Naive thymus-derived CD8-positive, alpha-beta T cell (primary cell): ENCODE data around the gene CAPS. TPM values are rescaled to one million over a fixed set of nuclear protein-coding genes. Genes with fewer than 3 reads are reported as not detected.

Source experiments
- ATAC-seq, 2 donors: fragments of 150-1000 bp; cut with Tn5 transposase in 1 of 2; sonication (Bioruptor Pico), chemical (Tn5 transposase) in 1 of 2; 1 replicate in 1 of 2; 2 replicates in 1 of 2; pipeline ENCODE4 v1.10.0; 2021; ENCODE audit warnings: mild to moderate bottlenecking in 2 of 2, moderate library complexity in 2 of 2
- POLR2A ChIA-PET: fragments of 350-600 bp; sonication (Branson Sonifier 250); formaldehyde crosslinking; loops from one replicate; lab custom pipeline; 2021; ENCODE audit warnings: antibody characterized with exemption; lab: Charles Lee
- DNase-seq, 10 donors: peaks; one replicate each; pipeline versions ENCODE4 v3.0.0 to v3.0.0-alpha.2; 2020 to 2022
- H3K27ac Mint-ChIP-seq, 10 donors: one replicate each; pipeline ENCODE4 v1.8.0; 2020 to 2022; ENCODE audit warnings: mild to moderate bottlenecking in 10 of 10, mixed read lengths in 10 of 10, moderate library complexity in 4 of 10, inconsistent platforms in 1 of 10
- H3K27me3 Mint-ChIP-seq, 5 donors: one replicate each; pipeline ENCODE4 v1.8.0; 2021 to 2022; ENCODE audit warnings: mixed read lengths in 5 of 5
- H3K36me3 Mint-ChIP-seq, 3 donors: one replicate each; pipeline ENCODE4 v1.8.0; 2020 to 2022; ENCODE audit warnings: mixed read lengths in 3 of 3, mild to moderate bottlenecking in 2 of 3, inconsistent platforms in 1 of 3
- H3K4me1 Mint-ChIP-seq, 4 donors: one replicate each; pipeline ENCODE4 v1.8.0; 2021 to 2022; ENCODE audit warnings: mixed read lengths in 4 of 4
- H3K4me3 Mint-ChIP-seq, 10 donors: one replicate each; pipeline ENCODE4 v1.8.0; 2020 to 2022; ENCODE audit warnings: mild to moderate bottlenecking in 10 of 10, mixed read lengths in 10 of 10, moderate library complexity in 6 of 10, inconsistent platforms in 1 of 10
- H3K9me3 Mint-ChIP-seq, 9 donors: one replicate each; pipeline ENCODE4 v1.8.0; 2020 to 2022; ENCODE audit warnings: mixed read lengths in 9 of 9, mild to moderate bottlenecking in 3 of 9, inconsistent platforms in 1 of 9, moderate library complexity in 1 of 9
- polyA plus RNA-seq, 3 donors: library from polyadenylated mRNA; unstranded; fragments of 300-500 nt; fragmentation: Illumina TruSeq; gene quantifications; one replicate each; pipeline ENCODE4 v1.2.3, GENCODE V29; 2021
- total RNA-seq, 8 experiments: library from RNA in 2 of 8; stranded (reverse) in 2 of 8; gene quantifications; one replicate each; pipeline ENCODE4 v1.2.3 and lab custom pipeline; 2021 to 2026

Gene CAPS
- total and polyA plus RNA-seq, 5 experiments from 2014 or later: 1.3 to 58.3 (median 2.8) TPM

GRCh38 chr19:5918463-5919079 lies 4.5 kb downstream of the CAPS start:
- H3K9me3 Mint-ChIP-seq: no peaks in the 10 kb centered on the region
- H3K27me3 Mint-ChIP-seq: no peaks in the 10 kb centered on the region
- H3K4me1 Mint-ChIP-seq: peaks cover 0 to 2% (median 0%) of the 10 kb centered on the region in 4 donors
- POLR2A ChIA-PET: no interaction called here
- peak overlapping the region in 2 of 10 donors; percentile 21 to 24 for H3K27ac Mint-ChIP-seq
- H3K4me3 Mint-ChIP-seq: peak overlapping the region in 1 of 10 donors; percentile 45
- peaks cover 0 to 63% (median 11%) of the 10 kb centered on the region in 3 donors for H3K36me3 Mint-ChIP-seq
- ATAC-seq (no peak), DNase-seq (no peak)

DNA sequence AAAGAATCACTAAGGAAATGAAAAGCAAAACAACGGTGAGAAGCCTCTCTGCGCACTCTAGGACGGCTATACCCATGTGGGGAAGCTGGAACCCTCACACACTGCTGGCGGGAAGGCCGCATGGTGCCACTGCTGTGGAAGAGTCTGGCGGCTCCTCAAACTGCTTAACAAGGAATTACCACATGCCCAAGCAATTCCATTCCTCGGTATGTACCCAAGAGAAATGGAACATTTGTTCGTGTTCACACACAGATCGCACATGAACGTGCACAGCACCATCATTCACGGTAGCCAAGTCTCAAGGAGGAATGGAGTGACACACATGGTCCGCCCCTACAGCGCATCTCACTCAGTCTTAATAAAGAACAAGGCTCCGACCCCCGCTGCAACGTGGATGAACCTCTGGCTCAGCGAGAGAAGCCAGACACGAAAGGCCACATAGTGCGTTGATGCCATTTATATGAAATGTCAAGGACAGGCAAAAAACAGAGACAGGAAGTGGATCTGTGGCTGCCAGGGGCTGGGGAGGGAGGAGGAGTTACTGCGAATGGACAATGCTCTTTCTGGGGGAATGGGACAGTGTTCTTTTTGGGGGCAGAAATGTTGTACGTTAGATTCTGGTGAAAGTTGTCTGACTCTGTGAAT lies 7.6 kb downstream of the CAPS start:
- Mint-ChIP-seq H3K27me3 (no peaks in the 10 kb centered on the region), H3K27ac (peak overlapping the region in 1 of 10 donors; percentile 8), H3K4me1 (peaks cover 0 to 4% (median 1%) of the 10 kb centered on the region in 4 donors), H3K36me3 (peaks cover 0 to 77% (median 16%) of the 10 kb centered on the region in 3 donors), H3K9me3 (no peaks in the 10 kb centered on the region), H3K4me3 (no peak overlapping the region)
- POLR2A ChIA-PET: interaction anchor here (0.5 kb wide), 1 partner anchor 21 kb away, joined by 5 read pairs; no protein-coding TSS in a partner anchor
- no peak for DNase-seq
- ATAC-seq: no peak

- Mint-ChIP-seq H3K36me3 (peaks cover 0 to 77% (median 16%) of the 10 kb centered on the region in 3 donors), H3K9me3 (no peaks in the 10 kb centered on the region), H3K27me3 (no peaks in the 10 kb centered on the region), H3K4me1 (peaks cover 0 to 4% (median 1%) of the 10 kb centered on the region in 4 donors), H3K27ac (no peak overlapping the region), H3K4me3 (no peak overlapping the region)
- ATAC-seq: no peak
- no peak for DNase-seq
- POLR2A ChIA-PET: interaction anchor here (0.5 to 0.7 kb wide), 2 partner anchors 22 to 40 kb away, joined by 3 to 5 read pairs; no protein-coding TSS in a partner anchor
Observed at GRCh38 chr19:5922161-5922545, 8.1 kb downstream of the CAPS start.

DNA sequence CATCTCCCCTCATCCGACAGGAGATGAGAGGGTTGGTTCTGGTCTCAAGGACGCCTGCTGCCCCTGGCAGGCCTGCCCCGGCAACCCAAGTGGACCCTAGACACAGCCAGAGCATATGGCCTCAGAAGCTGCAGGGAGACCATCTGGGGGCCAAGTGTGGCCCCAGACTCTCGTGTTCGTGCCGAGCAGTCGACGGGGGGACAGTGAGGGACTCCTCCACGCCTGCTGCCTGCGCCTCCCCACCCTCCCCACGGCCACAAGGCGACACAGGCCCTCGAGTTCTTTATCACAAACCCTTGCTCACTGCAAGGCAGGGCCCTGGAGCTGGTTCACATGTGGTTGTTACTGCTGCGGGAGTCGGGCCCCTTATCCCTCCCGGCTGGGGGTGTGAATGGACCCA lies 9.3 kb downstream of the CAPS start:
- POLR2A ChIA-PET: interaction anchor here (0.6 kb wide), 1 partner anchor 197 kb away, joined by 3 read pairs; no protein-coding TSS in a partner anchor
- peaks cover 0 to 89% (median 18%) of the 10 kb centered on the region in 3 donors for H3K36me3 Mint-ChIP-seq
- H3K9me3 Mint-ChIP-seq: no peaks in the 10 kb centered on the region
- peak overlapping the region in 1 of 10 donors; percentile 40 for H3K27ac Mint-ChIP-seq
- H3K4me1 Mint-ChIP-seq: peaks cover 0 to 5% (median 2%) of the 10 kb centered on the region in 4 donors
- H3K27me3 Mint-ChIP-seq: no peaks in the 10 kb centered on the region
- H3K4me3 Mint-ChIP-seq: no peak overlapping the region
- ATAC-seq: no peak
- DNase-seq: no peak

DNA sequence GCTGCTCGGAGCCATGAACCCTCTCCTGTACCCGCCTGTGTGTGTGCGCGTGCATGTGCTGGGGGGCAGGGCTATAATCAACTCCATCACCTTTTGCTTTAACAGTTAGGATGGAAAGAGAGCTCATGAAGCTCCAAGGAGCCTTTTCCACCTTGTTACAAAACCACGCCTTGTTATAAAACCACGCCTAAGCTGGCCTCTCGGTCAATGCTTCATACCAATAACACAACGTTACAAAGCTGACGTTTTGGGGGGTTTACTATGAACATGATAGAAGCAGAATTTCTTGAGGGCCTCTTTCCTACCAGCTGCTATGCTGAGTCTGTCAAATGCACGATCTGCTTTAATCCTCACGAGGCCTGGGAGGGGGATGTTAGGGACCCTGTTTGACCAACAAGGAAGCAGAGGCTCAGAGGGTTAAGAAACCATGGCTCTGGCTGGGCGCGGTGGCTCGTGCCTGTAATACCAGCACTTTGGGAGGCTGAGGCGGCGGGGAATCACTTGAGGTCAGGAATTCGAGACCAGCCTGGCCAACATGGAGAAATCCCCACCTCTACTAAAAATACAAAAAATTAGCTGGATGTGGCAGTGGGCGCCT lies 11.9 kb downstream of the CAPS start:
- no peak for DNase-seq
- peaks cover 0 to 88% (median 17%) of the 10 kb centered on the region in 3 donors for H3K36me3 Mint-ChIP-seq
- POLR2A ChIA-PET: interaction anchor here (1.3 kb wide), 1 partner anchor 22 kb away, joined by 4 read pairs; the partner anchor contains the start of gene NDUFA11

GRCh38 chr19:5926641-5927440 lies 12.8 kb downstream of the CAPS start:
- Mint-ChIP-seq H3K9me3 (no peaks in the 10 kb centered on the region), H3K4me1 (peaks cover 0 to 7% (median 2%) of the 10 kb centered on the region in 4 donors), H3K27ac (no peak overlapping the region), H3K27me3 (no peaks in the 10 kb centered on the region), H3K4me3 (no peak overlapping the region), H3K36me3 (peaks cover 0 to 87% (median 15%) of the 10 kb centered on the region in 3 donors)
- ATAC-seq (no peak), DNase-seq (no peak)
- POLR2A ChIA-PET: no interaction called here

More for the DNA sequence above, 11.9 kb downstream of the CAPS start:
- Mint-ChIP-seq H3K9me3 (no peaks in the 10 kb centered on the region), H3K4me3 (no peak overlapping the region), H3K27me3 (no peaks in the 10 kb centered on the region), H3K27ac (peak overlapping the region in 1 of 10 donors; percentile 4), H3K4me1 (peaks cover 0 to 7% (median 2%) of the 10 kb centered on the region in 4 donors)
- no peak for ATAC-seq

DNA sequence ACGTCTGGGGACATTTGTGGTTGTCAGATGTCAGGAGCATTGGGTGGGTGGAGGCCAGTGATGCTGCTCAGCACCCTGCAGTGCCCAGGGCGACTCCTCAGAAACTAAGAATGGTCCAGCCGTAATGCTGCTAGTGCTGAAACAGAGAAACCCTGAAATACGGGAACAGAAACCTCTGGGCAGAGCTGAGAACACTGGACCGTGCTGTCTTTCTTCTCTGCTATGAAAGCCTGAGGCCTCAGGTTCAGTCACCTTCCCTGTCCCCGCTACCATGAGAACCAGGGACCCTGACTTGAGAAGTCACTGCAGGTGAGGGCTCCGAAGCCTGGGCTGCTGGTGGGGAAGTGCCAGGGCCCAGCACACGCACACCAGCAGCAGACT lies 13.4 kb downstream of the CAPS start:
- Mint-ChIP-seq H3K36me3 (peaks cover 0 to 87% (median 11%) of the 10 kb centered on the region in 3 donors), H3K9me3 (no peaks in the 10 kb centered on the region), H3K27me3 (no peaks in the 10 kb centered on the region), H3K27ac (peak overlapping the region in 1 of 10 donors; percentile 54), H3K4me1 (peaks cover 0 to 7% (median 2%) of the 10 kb centered on the region in 4 donors), H3K4me3 (no peak overlapping the region)
- POLR2A ChIA-PET: interaction anchor here (1.2 to 1.5 kb wide), 2 partner anchors 10 to 20 kb away, joined by 3 to 4 read pairs; no protein-coding TSS in a partner anchor
- no peak for ATAC-seq
- no peak for DNase-seq

- H3K36me3 Mint-ChIP-seq: peaks cover 0 to 77% (median 7%) of the 10 kb centered on the region in 3 donors
- H3K9me3 Mint-ChIP-seq: no peaks in the 10 kb centered on the region
- no peaks in the 10 kb centered on the region for H3K27me3 Mint-ChIP-seq
- no peak for DNase-seq
- POLR2A ChIA-PET: no interaction called here
- H3K4me3 Mint-ChIP-seq: no peak overlapping the region
- peaks cover 0 to 9% (median 2%) of the 10 kb centered on the region in 4 donors for H3K4me1 Mint-ChIP-seq
- no peak for ATAC-seq
- H3K27ac Mint-ChIP-seq: no peak overlapping the region
Observed at GRCh38 chr19:5929179-5929578, 15.1 kb downstream of the CAPS start.

DNA sequence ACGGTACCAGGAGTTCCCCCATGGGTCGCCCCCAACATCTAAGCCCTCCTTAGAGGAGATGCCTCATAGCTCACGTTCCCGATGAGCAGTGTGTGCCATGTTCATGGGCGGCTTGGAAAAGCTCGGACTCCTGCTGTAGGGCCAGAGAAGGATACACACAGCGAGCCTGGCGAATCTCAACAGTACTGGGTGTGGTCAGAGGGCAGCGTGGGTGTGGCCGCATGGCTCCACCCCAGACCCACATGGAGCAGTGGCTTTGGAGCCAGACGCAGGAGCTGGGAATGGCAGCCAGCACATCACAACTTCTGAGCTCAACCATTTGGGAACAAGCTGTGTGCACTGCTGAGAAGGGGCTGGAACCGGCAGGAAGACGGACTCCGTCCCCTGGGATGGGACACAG lies 15.6 kb downstream of the CAPS start:
- no peak for DNase-seq
- Mint-ChIP-seq H3K4me3 (no peak overlapping the region), H3K36me3 (peaks cover 0 to 77% (median 6%) of the 10 kb centered on the region in 3 donors), H3K27me3 (no peaks in the 10 kb centered on the region), H3K4me1 (peaks cover 0 to 7% (median 3%) of the 10 kb centered on the region in 4 donors), H3K27ac (no peak overlapping the region), H3K9me3 (no peaks in the 10 kb centered on the region)
- no peak for ATAC-seq
- POLR2A ChIA-PET: no interaction called here

DNA sequence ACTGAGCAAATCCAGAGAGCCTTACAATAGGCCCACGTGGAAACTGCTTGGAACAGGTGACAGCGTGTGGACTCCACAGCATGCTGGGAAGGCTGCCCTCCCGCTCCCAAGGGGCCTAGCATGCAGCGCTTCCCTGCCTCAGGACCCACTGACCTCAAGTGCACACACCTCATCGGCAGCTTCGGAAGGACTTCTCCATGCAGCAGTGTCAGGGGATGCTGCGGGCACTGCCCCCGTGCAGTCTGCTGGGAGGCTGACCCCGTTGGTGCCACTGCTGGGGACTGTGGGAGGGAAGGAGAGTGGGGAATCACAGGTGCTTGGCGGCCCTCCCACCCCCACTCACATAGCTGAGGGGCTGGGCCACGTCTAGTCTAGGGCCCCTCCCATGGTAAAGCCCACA lies 17.2 kb downstream of the CAPS start:
- H3K4me1 Mint-ChIP-seq: peaks cover 0 to 11% (median 3%) of the 10 kb centered on the region in 4 donors
- peaks cover 0 to 77% (median 3%) of the 10 kb centered on the region in 3 donors for H3K36me3 Mint-ChIP-seq
- no peak for DNase-seq
- H3K9me3 Mint-ChIP-seq: no peaks in the 10 kb centered on the region
- peak overlapping the region in 1 of 10 donors; percentile 8 for H3K27ac Mint-ChIP-seq
- no peak overlapping the region for H3K4me3 Mint-ChIP-seq
- ATAC-seq: no peak
- no peaks in the 10 kb centered on the region for H3K27me3 Mint-ChIP-seq
- POLR2A ChIA-PET: interaction anchor here (1.5 kb wide), 1 partner anchor 21 kb away, joined by 3 read pairs; no protein-coding TSS in a partner anchor

DNA sequence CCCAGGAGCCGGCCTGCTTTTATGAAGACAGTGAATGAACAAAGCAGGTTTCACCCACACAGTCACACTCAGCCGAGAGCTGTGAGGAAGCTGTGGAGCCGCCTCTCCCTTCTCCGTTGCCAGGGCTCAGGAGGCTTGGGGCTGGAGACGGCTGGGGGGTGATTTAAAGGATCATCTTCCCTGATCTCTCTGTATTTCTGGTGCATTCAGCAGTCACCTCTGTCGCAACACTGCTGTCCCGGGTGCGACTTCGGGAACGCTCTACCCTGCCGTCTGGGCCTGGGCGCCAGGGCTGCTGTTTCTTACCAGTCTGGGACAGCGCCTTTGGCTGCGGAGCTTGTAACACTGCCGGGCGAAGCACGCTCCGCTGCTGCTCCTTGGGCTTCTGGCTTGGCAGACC lies 18.1 kb downstream of the CAPS start:
- no peak overlapping the region for H3K4me3 Mint-ChIP-seq
- no peaks in the 10 kb centered on the region for H3K9me3 Mint-ChIP-seq
- no peaks in the 10 kb centered on the region for H3K27me3 Mint-ChIP-seq
- peaks cover 0 to 13% (median 4%) of the 10 kb centered on the region in 4 donors for H3K4me1 Mint-ChIP-seq
- H3K36me3 Mint-ChIP-seq: peaks cover 0 to 77% (median 5%) of the 10 kb centered on the region in 3 donors
- no peak for DNase-seq
- no peak for ATAC-seq
- POLR2A ChIA-PET: interaction anchor here (1.5 kb wide), 1 partner anchor 20 kb away, joined by 3 read pairs; no protein-coding TSS in a partner anchor
- peak overlapping the region in 1 of 10 donors; percentile 36 for H3K27ac Mint-ChIP-seq
